ENCODE measurements around the gene BRWD1.
"Not testable (repeated sequence)": the region's sequence is repeated elsewhere in the genome, so short reads cannot be mapped to it uniquely, and the experiment has no call there.

BRWD1 gene

DNA sequence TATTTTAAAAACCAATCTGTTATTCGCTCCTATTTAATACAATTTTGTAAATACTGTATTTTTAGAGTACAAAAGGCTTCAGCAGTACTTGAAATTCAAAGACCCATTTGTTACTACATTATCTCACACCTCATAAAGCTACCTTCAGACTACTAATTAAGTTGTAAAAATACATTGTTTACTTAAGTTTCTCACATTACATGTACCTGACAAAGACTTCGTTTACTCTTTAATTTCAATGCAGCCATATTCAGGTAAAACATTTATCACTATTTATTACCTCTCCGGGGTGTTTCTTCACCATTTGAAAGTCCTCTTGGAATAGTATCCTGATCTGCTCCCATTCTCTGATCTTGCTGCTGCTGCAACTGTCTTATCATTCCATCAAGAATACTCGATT is 55.2 kb downstream of the BRWD1 start:
- DNase-seq (ENCODE audit: low read depth), result no peak
- TF ChIP-seq, protein P1, sequence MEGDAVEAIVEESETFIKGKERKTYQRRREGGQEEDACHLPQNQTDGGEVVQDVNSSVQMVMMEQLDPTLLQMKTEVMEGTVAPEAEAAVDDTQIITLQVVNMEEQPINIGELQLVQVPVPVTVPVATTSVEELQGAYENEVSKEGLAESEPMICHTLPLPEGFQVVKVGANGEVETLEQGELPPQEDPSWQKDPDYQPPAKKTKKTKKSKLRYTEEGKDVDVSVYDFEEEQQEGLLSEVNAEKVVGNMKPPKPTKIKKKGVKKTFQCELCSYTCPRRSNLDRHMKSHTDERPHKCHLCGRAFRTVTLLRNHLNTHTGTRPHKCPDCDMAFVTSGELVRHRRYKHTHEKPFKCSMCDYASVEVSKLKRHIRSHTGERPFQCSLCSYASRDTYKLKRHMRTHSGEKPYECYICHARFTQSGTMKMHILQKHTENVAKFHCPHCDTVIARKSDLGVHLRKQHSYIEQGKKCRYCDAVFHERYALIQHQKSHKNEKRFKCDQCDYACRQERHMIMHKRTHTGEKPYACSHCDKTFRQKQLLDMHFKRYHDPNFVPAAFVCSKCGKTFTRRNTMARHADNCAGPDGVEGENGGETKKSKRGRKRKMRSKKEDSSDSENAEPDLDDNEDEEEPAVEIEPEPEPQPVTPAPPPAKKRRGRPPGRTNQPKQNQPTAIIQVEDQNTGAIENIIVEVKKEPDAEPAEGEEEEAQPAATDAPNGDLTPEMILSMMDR (conservative IDR thresholded peaks at IDR 0.05; ENCODE audit: low read depth, low read length), result no peak
- H3K4me3 ChIP-seq (ENCODE audit: low read depth, low read length), result no peak overlapping the region

DNA sequence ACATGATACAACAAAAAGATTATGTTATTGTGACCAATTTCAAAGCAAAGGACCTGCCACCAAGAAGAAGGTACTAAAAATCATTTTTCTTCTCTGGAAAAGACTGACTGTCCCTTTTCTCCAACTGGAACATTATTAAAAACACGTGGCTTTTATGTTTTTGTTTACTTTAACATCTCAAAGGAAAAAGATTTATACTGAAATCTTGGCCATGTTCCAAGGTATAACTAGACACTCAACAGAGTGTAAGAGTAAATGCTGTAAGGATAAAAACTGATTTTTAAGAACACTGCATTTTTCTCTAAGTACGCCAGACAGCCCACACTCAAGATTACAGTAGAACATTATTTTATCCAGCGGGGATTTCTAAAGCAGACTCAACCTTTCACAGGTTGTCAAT is 62.1 kb downstream of the BRWD1 start:
- peak; percentile 17 for DNase-seq (ENCODE audit: low read depth)
- H3K4me3 ChIP-seq (ENCODE audit: low read depth, low read length), result no peak overlapping the region
- TF ChIP-seq, protein P1 (conservative IDR thresholded peaks at IDR 0.05; ENCODE audit: low read depth, low read length), result no peak

DNA sequence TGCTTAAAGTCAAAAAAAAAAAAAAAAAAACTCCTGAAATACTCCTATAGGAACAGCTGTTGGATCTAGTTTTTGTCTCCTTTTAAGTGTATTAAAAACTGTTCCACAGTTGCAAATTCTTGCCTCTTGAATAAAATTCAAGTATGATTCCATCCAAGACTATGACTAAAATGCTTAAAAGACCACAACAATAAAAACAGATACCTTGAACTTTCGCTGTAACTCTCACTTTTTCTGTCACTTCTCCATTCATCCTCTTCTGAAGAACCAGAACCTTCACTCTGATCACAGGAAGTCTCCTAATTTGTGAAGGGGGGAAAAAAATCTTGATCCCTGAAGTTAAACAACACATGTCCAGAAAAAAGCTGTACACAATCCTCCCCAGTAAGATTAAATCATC is 75.2 kb downstream of the BRWD1 start:
- H3K4me3 ChIP-seq (ENCODE audit: low read depth, low read length), result no peak overlapping the region
- TF ChIP-seq, protein P1 (conservative IDR thresholded peaks at IDR 0.05; ENCODE audit: low read depth, low read length), result no peak
- DNase-seq (ENCODE audit: low read depth), result no peak

- TF ChIP-seq, protein P1 (conservative IDR thresholded peaks at IDR 0.05; ENCODE audit: low read depth, low read length), result no peak
- H3K4me3 ChIP-seq (ENCODE audit: low read depth, low read length), result no peak overlapping the region
- peak; percentile 43 for DNase-seq (ENCODE audit: low read depth)
These were observed 80.6 kb downstream of the BRWD1 start for GRCh38 chr21:39232861-39233291.

DNA sequence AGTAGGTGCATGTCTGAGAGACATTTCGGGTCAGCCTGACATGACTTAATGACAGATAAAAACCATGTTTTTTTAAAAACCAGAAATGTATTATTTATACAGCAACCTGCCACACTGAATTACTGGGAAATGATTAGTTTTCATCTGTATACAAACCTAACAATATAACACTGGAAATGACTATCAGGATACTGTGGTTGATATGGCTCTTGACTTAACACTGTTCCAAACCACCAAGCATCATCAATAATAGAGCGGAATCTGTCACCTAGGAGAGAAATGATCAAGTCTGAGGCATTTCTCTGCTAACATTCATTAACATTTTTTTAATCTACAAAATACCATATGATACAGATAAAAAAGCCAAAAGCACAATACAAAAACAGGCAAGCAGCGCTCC is 88.5 kb downstream of the BRWD1 start:
- H3K4me3 ChIP-seq (ENCODE audit: low read depth, low read length), result no peak overlapping the region
- TF ChIP-seq, protein P1 (conservative IDR thresholded peaks at IDR 0.05; ENCODE audit: low read depth, low read length), result no peak
- no peak for DNase-seq (ENCODE audit: low read depth)

DNA sequence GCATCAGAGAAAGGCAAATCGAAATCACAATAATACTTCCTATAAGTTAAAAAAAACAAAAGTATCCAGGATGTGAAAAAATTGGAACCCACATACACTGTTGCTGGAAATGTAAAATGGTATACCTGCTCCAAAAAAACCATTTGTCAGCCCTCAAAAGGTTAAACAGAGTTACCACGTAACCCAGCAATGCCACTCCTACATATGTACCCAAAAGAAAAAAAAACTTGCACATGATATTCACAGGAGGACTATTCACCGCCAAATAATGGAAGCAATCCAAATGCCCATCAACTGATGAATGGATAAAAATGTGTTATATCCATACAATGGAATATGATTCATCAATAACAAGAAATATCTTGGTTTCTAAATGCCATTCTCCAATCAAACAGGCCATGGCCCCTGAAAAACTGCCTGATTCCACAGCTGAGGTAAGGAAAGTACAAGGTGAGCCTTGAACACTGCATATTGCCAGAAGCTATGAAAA is 91.4 kb downstream of the BRWD1 start:
- H3K4me3 ChIP-seq (ENCODE audit: low read depth, low read length), result no peak overlapping the region
- DNase-seq (ENCODE audit: low read depth), result no peak
- TF ChIP-seq, protein P1 (conservative IDR thresholded peaks at IDR 0.05; ENCODE audit: low read depth, low read length), result no peak

DNA sequence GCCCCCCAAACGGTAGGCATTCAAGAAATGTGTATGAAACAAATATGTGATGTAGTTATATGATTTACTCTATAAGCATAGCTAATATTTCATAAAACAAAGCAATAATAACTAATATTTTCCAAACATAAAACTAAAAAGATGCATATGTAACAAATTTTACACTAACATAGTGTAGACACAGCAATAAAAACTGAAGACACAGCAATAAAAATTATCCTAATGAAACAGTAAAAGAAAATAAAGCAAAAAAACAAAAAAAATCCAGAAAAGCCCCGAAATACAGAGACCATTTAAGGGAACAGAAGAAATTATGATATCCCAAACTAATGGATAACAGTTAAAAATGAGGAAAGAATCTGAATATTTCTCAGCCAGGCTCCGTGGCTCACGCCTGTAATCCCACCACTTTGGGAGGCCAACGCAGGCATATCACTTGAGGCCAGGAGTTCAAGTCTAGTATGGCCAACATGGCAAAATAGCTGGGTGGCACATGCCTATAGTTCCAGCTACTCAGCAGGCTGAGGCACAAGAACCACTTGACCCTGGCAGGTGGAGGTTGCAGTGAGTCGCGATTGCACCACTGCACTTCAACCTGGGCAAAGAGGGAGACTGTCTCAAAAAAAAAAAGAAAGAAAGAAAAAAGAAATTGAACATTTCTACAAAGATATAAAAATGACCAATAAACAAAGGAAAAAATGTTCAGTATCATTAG is 92.0 kb downstream of the BRWD1 start:
- no peak overlapping the region for H3K4me3 ChIP-seq (ENCODE audit: low read depth, low read length)

DNA sequence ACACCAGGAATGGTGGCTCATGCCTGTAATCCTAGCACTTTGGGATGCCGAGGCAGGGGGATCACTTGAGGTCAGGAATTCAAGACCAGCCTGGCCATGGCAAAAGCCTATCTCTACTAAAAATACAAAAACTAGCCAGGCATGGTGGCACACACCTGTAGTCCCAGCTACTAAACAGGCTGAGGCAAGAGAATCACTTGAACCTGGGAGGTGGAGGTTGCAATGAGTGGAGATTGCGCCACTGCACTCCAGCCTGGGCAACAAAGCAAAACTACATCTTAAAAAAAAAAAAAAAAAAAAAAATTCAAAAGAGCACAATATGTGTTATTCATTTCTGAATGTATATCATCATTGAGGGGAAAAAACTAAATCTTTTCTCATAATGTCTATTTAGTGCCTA is 92.6 kb downstream of the BRWD1 start:
- DNase-seq (ENCODE audit: low read depth); H3K4me3 ChIP-seq (ENCODE audit: low read depth, low read length): not testable (repeated sequence)

More for the DNA sequence above, 92.0 kb downstream of the BRWD1 start:
- TF ChIP-seq, protein P1 (conservative IDR thresholded peaks at IDR 0.05; ENCODE audit: low read depth, low read length), result no peak
- DNase-seq (ENCODE audit: low read depth), result no peak

All from choroid plexus epithelial cell (primary cell).